Measurements from ENCODE around the gene ETV4. TPM values are rescaled to one million over a fixed set of nuclear protein-coding genes. Genes with fewer than 3 reads are reported as not detected.

ETV4 gene
- total and polyA plus RNA-seq, 2 of the 13 experiments (the other 11 are each of a cell fraction or from before 2014, with no cell fraction given) = 128 to 330 TPM

GRCh38 chr17:43483674-43484551 lies 62.2 kb downstream of the ETV4 start, which contains the start of gene DHX8 (continued):
- TF ChIP-seq ZNF639 (CRISPR knock-in tag; conservative IDR thresholded peaks at IDR 0.05) (peak; percentile 98), ZNF282 (IDR thresholded peaks at IDR 0.05; ENCODE audit: partially characterized antibody) (no peak), BCL3 (CRISPR knock-in tag; IDR thresholded peaks at IDR 0.05) (peak; percentile 75), KMT2A (CRISPR knock-in tag; IDR thresholded peaks at IDR 0.05) (peak; percentile 91; the same call in 1 of the 2 replicates), RBM22 (optimal IDR thresholded peaks at IDR 0.05; ENCODE audit: low read length) (no peak), SRSF4 (IDR thresholded peaks at IDR 0.05; ENCODE audit: low read depth, low read length, poor library complexity, severe bottlenecking) (no peak), TEAD2 (CRISPR knock-in tag; IDR thresholded peaks at IDR 0.05) (no peak), ZNF83 (CRISPR knock-in tag; IDR thresholded peaks at IDR 0.05; ENCODE audit: borderline replicate concordance) (no peak), ZNF333 (CRISPR knock-in tag; IDR thresholded peaks at IDR 0.05; ENCODE audit: borderline replicate concordance) (0 out of 2 replicates have a peak, but pooled peaks have one; percentile 22), PRMT3 (CRISPR knock-in tag; IDR thresholded peaks at IDR 0.05; ENCODE audit: borderline replicate concordance, low read depth) (no peak), PCBP2 (optimal IDR thresholded peaks at IDR 0.05; ENCODE audit: low read depth, low read length, poor library complexity, severe bottlenecking) (no peak), PBX2 (CRISPR knock-in tag; IDR thresholded peaks at IDR 0.05) (0 out of 2 replicates have a peak, but pooled peaks have one; percentile 32), SP140L (CRISPR knock-in tag; IDR thresholded peaks at IDR 0.05; ENCODE audit: borderline replicate concordance) (peak; percentile 93; the same call in 1 of the 2 replicates), SKI (IDR thresholded peaks at IDR 0.05; ENCODE audit: partially characterized antibody) (peak; percentile 52), KDM4B (CRISPR knock-in tag; IDR thresholded peaks at IDR 0.05) (peak; percentile 91; the same call in 1 of the 2 replicates), SP1 (IDR thresholded peaks at IDR 0.05) (no peak), SP1 (CRISPR knock-in tag; IDR thresholded peaks at IDR 0.05) (peak; percentile 80), ZNF547 (CRISPR knock-in tag; IDR thresholded peaks at IDR 0.05) (peak; percentile 94), SOX5 (CRISPR knock-in tag; IDR thresholded peaks at IDR 0.05; ENCODE audit: borderline replicate concordance) (peak; percentile 93), HMG20A (CRISPR knock-in tag; IDR thresholded peaks at IDR 0.05; ENCODE audit: borderline replicate concordance) (no peak; the same call in 1 of the 2 replicates), THAP11 (CRISPR knock-in tag; IDR thresholded peaks at IDR 0.05) (peak; percentile 96), FOXO4 (CRISPR knock-in tag; conservative IDR thresholded peaks at IDR 0.05) (peak; percentile 7; the same call in 1 of the 2 replicates), CREB1 (IDR thresholded peaks at IDR 0.05) (peak; percentile 72), CREB1 (CRISPR knock-in tag; IDR thresholded peaks at IDR 0.05) (peak; percentile 94), SATB2 (CRISPR knock-in tag; IDR thresholded peaks at IDR 0.05) (0 out of 2 replicates have a peak, but pooled peaks have one; percentile 74), ADNP (CRISPR knock-in tag; IDR thresholded peaks at IDR 0.05) (no peak), MIER2 (CRISPR knock-in tag; IDR thresholded peaks at IDR 0.05) (peak; percentile 90)
